GM18508 (cell line): ENCODE data around the gene ELAVL2.
A peak's percentile ranks its signal among the peaks of the same experiment; 100 is the strongest.

Experiments used
- ATAC-seq: cut with Tn5 transposase; IDR thresholded peaks from one replicate; pipeline ENCODE4 v1.9.1; 2021; ENCODE audit warnings: moderate number of reproducible peaks; ENCODE audit not compliant: insufficient read depth, unreplicated experiment

Gene ELAVL2

GRCh38 chr9:23826120-23826629 lies at the start of gene ELAVL2:
Gene ELAVL2 (minus strand): TSS chr9:23826240. CDS start chr9:23762234, 64,006 bp downstream.
- ATAC-seq = peak; percentile 86

GRCh38 chr9:23858234-23858633 lies 32.2 kb upstream of the ELAVL2 start:
- no peak for ATAC-seq

GRCh38 chr9:23855873-23856604 lies 30.0 kb upstream of the ELAVL2 start:
- ATAC-seq = no peak

- no peak for ATAC-seq
These were observed 24.9 kb upstream of the ELAVL2 start for GRCh38 chr9:23850690-23851629.

GRCh38 chr9:23850242-23850689 lies 24.2 kb upstream of the ELAVL2 start:
- ATAC-seq = no peak

- ATAC-seq = no peak
These were observed 23.5 kb upstream of the ELAVL2 start for GRCh38 chr9:23849379-23850035.

- ATAC-seq = no peak
These were observed 16.6 kb upstream of the ELAVL2 start for GRCh38 chr9:23842565-23843129.

- no peak for ATAC-seq
These were observed 15.3 kb upstream of the ELAVL2 start for GRCh38 chr9:23841304-23841703.

- no peak for ATAC-seq
These were observed 11.0 kb upstream of the ELAVL2 start for GRCh38 chr9:23837038-23837437.

- ATAC-seq = no peak
These were observed 5.1 kb upstream of the ELAVL2 start for GRCh38 chr9:23830929-23831730.

GRCh38 chr9:23830476-23830805 lies 4.4 kb upstream of the ELAVL2 start:
- no peak for ATAC-seq

- ATAC-seq = no peak
These were observed 3.8 kb upstream of the ELAVL2 start for GRCh38 chr9:23829580-23830475.

- no peak for ATAC-seq
These were observed 340 bp downstream of the ELAVL2 start for GRCh38 chr9:23825700-23826099.

GRCh38 chr9:23824830-23825591 lies 1.0 kb downstream of the ELAVL2 start:
- ATAC-seq = no peak

GRCh38 chr9:23823986-23824829 lies 1.8 kb downstream of the ELAVL2 start:
- no peak for ATAC-seq

- ATAC-seq = no peak
These were observed 2.8 kb downstream of the ELAVL2 start for GRCh38 chr9:23823269-23823668.
